Astrocyte (in vitro differentiated cells and primary cell): ENCODE measurements around the gene DENND6A. TPM values are rescaled to one million over a fixed set of nuclear protein-coding genes. Genes with fewer than 3 reads are reported as not detected.

Source experiments
- DNase-seq: peaks from one replicate; pipeline ENCODE4 v3.0.0-alpha.2; 2010; ENCODE audit warnings: low read depth
- FAIRE-seq: peaks from 2 replicates; lab custom pipeline; 2011; peaks lifted over from hg19 to GRCh38; lab: Jason Lieb, UNC
- H2AFZ ChIP-seq: 2 replicates; pipeline ENCODE4 v1.6.0; 2012; ENCODE audit warnings: low read depth, low read length, inconsistent platforms
- H3K27ac ChIP-seq: 2 replicates; pipeline ENCODE4 v1.5.1; 2011; ENCODE audit warnings: low read depth, low read length, inconsistent platforms
- H3K27me3 ChIP-seq: 2 replicates; pipeline ENCODE4 v1.6.0; 2011; ENCODE audit warnings: low read length, inconsistent platforms; ENCODE audit not compliant: insufficient read depth
- H3K36me3 ChIP-seq: 2 replicates; pipeline ENCODE4 v1.5.1; 2011; ENCODE audit warnings: low read length, inconsistent platforms; ENCODE audit not compliant: insufficient read depth
- H3K4me1 ChIP-seq: 2 replicates; pipeline ENCODE4 v1.5.1; 2011; ENCODE audit warnings: low read length, inconsistent platforms; ENCODE audit not compliant: insufficient read depth
- H3K4me2 ChIP-seq: 2 replicates; pipeline ENCODE4 v1.6.0; 2012; ENCODE audit warnings: low read length, inconsistent platforms
- H3K4me3 ChIP-seq: 2 replicates; pipeline ENCODE4 v1.5.1; 2011; ENCODE audit warnings: low read depth, mild to moderate bottlenecking, low read length, inconsistent platforms; ENCODE audit not compliant: insufficient read depth
- H3K79me2 ChIP-seq: 2 replicates; pipeline ENCODE4 v1.6.0; 2012; ENCODE audit warnings: mild to moderate bottlenecking, low read length, inconsistent platforms; ENCODE audit not compliant: insufficient read depth
- H3K9ac ChIP-seq: 2 replicates; pipeline ENCODE4 v1.6.0; 2012; ENCODE audit warnings: mild to moderate bottlenecking, low read length, inconsistent platforms
- H3K9me3 ChIP-seq: 2 replicates; pipeline ENCODE4 v1.5.1; 2012; ENCODE audit warnings: low read depth, mild to moderate bottlenecking, low read length, inconsistent platforms; ENCODE audit not compliant: insufficient read depth
- H4K20me1 ChIP-seq: 2 replicates; pipeline ENCODE4 v1.6.0; 2012; ENCODE audit warnings: low read length, inconsistent platforms; ENCODE audit not compliant: insufficient read depth
- H3K27ac Mint-ChIP-seq: one replicate; pipeline ENCODE4 v1.8.0; 2021; ENCODE audit warnings: mild to moderate bottlenecking, mixed read lengths; ENCODE audit not compliant: unreplicated experiment
- H3K27me3 Mint-ChIP-seq: one replicate; pipeline ENCODE4 v1.8.0; 2021; ENCODE audit warnings: low read depth, mixed read lengths; ENCODE audit not compliant: unreplicated experiment
- H3K36me3 Mint-ChIP-seq: one replicate; pipeline ENCODE4 v1.8.0; 2021; ENCODE audit warnings: low read depth, mixed read lengths; ENCODE audit not compliant: unreplicated experiment
- H3K4me1 Mint-ChIP-seq: one replicate; pipeline ENCODE4 v1.8.0; 2021; ENCODE audit warnings: low read depth, mixed read lengths; ENCODE audit not compliant: unreplicated experiment
- H3K4me3 Mint-ChIP-seq: one replicate; pipeline ENCODE4 v1.8.0; 2021; ENCODE audit warnings: mild to moderate bottlenecking, moderate library complexity, mixed read lengths; ENCODE audit not compliant: unreplicated experiment
- H3K9me3 Mint-ChIP-seq: one replicate; pipeline ENCODE4 v1.8.0; 2021; ENCODE audit warnings: mild to moderate bottlenecking, mixed read lengths; ENCODE audit not compliant: unreplicated experiment
- EZH2 ChIP-seq: IDR thresholded peaks from 2 replicates; pipeline ENCODE4 v1.6.1; 2012; ENCODE audit warnings: mild to moderate bottlenecking, low read length, inconsistent platforms; ENCODE audit not compliant: insufficient read depth
- total RNA-seq: library from RNA; stranded (reverse); gene quantifications from 2 replicates; pipeline ENCODE4 v1.2.1, GENCODE V29; 2021
- TF ChIP-seq, protein P1 (sequence below): IDR thresholded peaks from 2 replicates; pipeline ENCODE4 v1.5.1; 2011; ENCODE audit warnings: low read depth, mild to moderate bottlenecking, inconsistent platforms, low read length, moderate library complexity; ENCODE audit not compliant: insufficient read depth

Gene DENND6A
- total RNA-seq, 1 donor from 2014 or later, result 6.6 TPM

- no peaks in the 10 kb centered on the region for H3K9me3 ChIP-seq
- DNase-seq (no peak), FAIRE-seq (no peak)
- H3K27me3 ChIP-seq, result no peaks in the 10 kb centered on the region
- no peak overlapping the region for H3K4me2 ChIP-seq
- peaks cover 2% of the 10 kb centered on the region for H3K4me1 ChIP-seq
- H2AFZ ChIP-seq, result no peak overlapping the region
- Mint-ChIP-seq H3K27ac (peak overlapping the region; percentile 37), H3K9me3 (no peaks in the 10 kb centered on the region), H3K36me3 (no peaks in the 10 kb centered on the region), H3K4me1 (peaks cover 7% of the 10 kb centered on the region), H3K4me3 (no peak overlapping the region), H3K27me3 (peaks cover 2% of the 10 kb centered on the region)
- H3K79me2 ChIP-seq, result no peaks in the 10 kb centered on the region
- H3K9ac ChIP-seq, result no peak overlapping the region
- no peaks in the 10 kb centered on the region for H3K36me3 ChIP-seq
- no peak overlapping the region for H3K4me3 ChIP-seq
- H3K27ac ChIP-seq, result no peak overlapping the region
- H4K20me1 ChIP-seq, result no peaks in the 10 kb centered on the region
- no peak for TF ChIP-seq EZH2
- TF ChIP-seq, protein P1, sequence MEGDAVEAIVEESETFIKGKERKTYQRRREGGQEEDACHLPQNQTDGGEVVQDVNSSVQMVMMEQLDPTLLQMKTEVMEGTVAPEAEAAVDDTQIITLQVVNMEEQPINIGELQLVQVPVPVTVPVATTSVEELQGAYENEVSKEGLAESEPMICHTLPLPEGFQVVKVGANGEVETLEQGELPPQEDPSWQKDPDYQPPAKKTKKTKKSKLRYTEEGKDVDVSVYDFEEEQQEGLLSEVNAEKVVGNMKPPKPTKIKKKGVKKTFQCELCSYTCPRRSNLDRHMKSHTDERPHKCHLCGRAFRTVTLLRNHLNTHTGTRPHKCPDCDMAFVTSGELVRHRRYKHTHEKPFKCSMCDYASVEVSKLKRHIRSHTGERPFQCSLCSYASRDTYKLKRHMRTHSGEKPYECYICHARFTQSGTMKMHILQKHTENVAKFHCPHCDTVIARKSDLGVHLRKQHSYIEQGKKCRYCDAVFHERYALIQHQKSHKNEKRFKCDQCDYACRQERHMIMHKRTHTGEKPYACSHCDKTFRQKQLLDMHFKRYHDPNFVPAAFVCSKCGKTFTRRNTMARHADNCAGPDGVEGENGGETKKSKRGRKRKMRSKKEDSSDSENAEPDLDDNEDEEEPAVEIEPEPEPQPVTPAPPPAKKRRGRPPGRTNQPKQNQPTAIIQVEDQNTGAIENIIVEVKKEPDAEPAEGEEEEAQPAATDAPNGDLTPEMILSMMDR, result no peak
These were observed 34.2 kb upstream of the DENND6A start for GRCh38 chr3:57727106-57727505.

GRCh38 chr3:57726397-57726796, 33.5 kb upstream of the DENND6A start:
- no peaks in the 10 kb centered on the region for H3K27me3 ChIP-seq
- H3K27me3 Mint-ChIP-seq, result peaks cover 6% of the 10 kb centered on the region
- no peak for TF ChIP-seq EZH2
- TF ChIP-seq, protein P1, result no peak
- H3K4me3 Mint-ChIP-seq, result no peak overlapping the region
- no peak overlapping the region for H3K27ac Mint-ChIP-seq
- H3K4me1 ChIP-seq, result peaks cover 2% of the 10 kb centered on the region
- H3K4me1 Mint-ChIP-seq, result peaks cover 7% of the 10 kb centered on the region
- no peaks in the 10 kb centered on the region for H3K79me2 ChIP-seq
- H3K4me3 ChIP-seq, result no peak overlapping the region
- H3K9me3 ChIP-seq, result no peaks in the 10 kb centered on the region
- H3K27ac ChIP-seq, result no peak overlapping the region
- no peak overlapping the region for H3K4me2 ChIP-seq
- no peak overlapping the region for H3K9ac ChIP-seq
- no peaks in the 10 kb centered on the region for H4K20me1 ChIP-seq
- H2AFZ ChIP-seq, result no peak overlapping the region
- H3K36me3 Mint-ChIP-seq, result no peaks in the 10 kb centered on the region
- no peaks in the 10 kb centered on the region for H3K9me3 Mint-ChIP-seq
- H3K36me3 ChIP-seq, result no peaks in the 10 kb centered on the region
- FAIRE-seq (no peak), DNase-seq (no peak)

GRCh38 chr3:57718118-57718517, 25.2 kb upstream of the DENND6A start:
- Mint-ChIP-seq H3K36me3 (no peaks in the 10 kb centered on the region), H3K27me3 (peaks cover 6% of the 10 kb centered on the region), H3K4me1 (no peaks in the 10 kb centered on the region), H3K27ac (no peak overlapping the region), H3K9me3 (no peaks in the 10 kb centered on the region), H3K4me3 (no peak overlapping the region)
- Histone ChIP-seq H3K9me3 (no peaks in the 10 kb centered on the region), H3K9ac (no peak overlapping the region), H3K27me3 (no peaks in the 10 kb centered on the region), H3K4me1 (no peaks in the 10 kb centered on the region), H4K20me1 (no peaks in the 10 kb centered on the region), H3K27ac (no peak overlapping the region), H3K36me3 (no peaks in the 10 kb centered on the region), H3K4me2 (no peak overlapping the region), H3K79me2 (no peaks in the 10 kb centered on the region), H3K4me3 (no peak overlapping the region), H2AFZ (no peak overlapping the region)
- DNase-seq, result no peak
- TF ChIP-seq, protein P1, result no peak
- no peak for TF ChIP-seq EZH2
- no peak for FAIRE-seq
